ENCODE data around the gene CCDC33.

CCDC33 gene

GRCh38 chr15:74228723-74229081 is 7.4 kb upstream of the CCDC33 start:
- DNase-seq = no peak

- DNase-seq = no peak
These were observed 6.4 kb upstream of the CCDC33 start for GRCh38 chr15:74229686-74230085.

- DNase-seq = no peak
These were observed 4.7 kb upstream of the CCDC33 start for GRCh38 chr15:74231475-74231874.

GRCh38 chr15:74233373-74233772 is 2.8 kb upstream of the CCDC33 start:
- DNase-seq = no peak

- DNase-seq = peak in 2 of 56 donors; percentile 6 to 54
These were observed 2.1 kb upstream of the CCDC33 start for GRCh38 chr15:74233851-74234597.

GRCh38 chr15:74234598-74234875 is 1.6 kb upstream of the CCDC33 start:
- no peak for DNase-seq

GRCh38 chr15:74239051-74239705 is 3.1 kb downstream of the CCDC33 start:
- peak in 1 of 56 donors; percentile 5 for DNase-seq

GRCh38 chr15:74240002-74240568 is 4.0 kb downstream of the CCDC33 start:
- DNase-seq = peak in 53 of 56 donors; percentile 22 to 94 (median 70)

- no peak for DNase-seq
These were observed 4.9 kb downstream of the CCDC33 start for GRCh38 chr15:74240897-74241614.

- DNase-seq = no peak
These were observed 6.5 kb downstream of the CCDC33 start for GRCh38 chr15:74242441-74243185.

GRCh38 chr15:74243431-74243830 is 7.3 kb downstream of the CCDC33 start:
- no peak for DNase-seq

- DNase-seq = no peak
These were observed 8.8 kb downstream of the CCDC33 start for GRCh38 chr15:74244822-74245341.

- DNase-seq = peak in 41 of 56 donors; percentile 10 to 87 (median 41)
These were observed 9.3 kb downstream of the CCDC33 start for GRCh38 chr15:74245342-74245931.

GRCh38 chr15:74250266-74250665 is 14.1 kb downstream of the CCDC33 start:
- no peak for DNase-seq

GRCh38 chr15:74251131-74251811 is 15.1 kb downstream of the CCDC33 start:
- peak in 55 of 56 donors; percentile 22 to 95 (median 70) for DNase-seq

GRCh38 chr15:74252291-74252690 is 16.2 kb downstream of the CCDC33 start:
- DNase-seq = no peak

GRCh38 chr15:74252721-74253120 is 16.6 kb downstream of the CCDC33 start:
- no peak for DNase-seq

GRCh38 chr15:74253211-74253921 is 17.2 kb downstream of the CCDC33 start:
- no peak for DNase-seq

- DNase-seq = no peak
These were observed 21.0 kb downstream of the CCDC33 start for GRCh38 chr15:74257105-74257504.

GRCh38 chr15:74257623-74258022 is 21.5 kb downstream of the CCDC33 start:
- no peak for DNase-seq
